HCT116 (cell line): ENCODE results near the gene CREB3L1. TPM values are rescaled to one million over a fixed set of nuclear protein-coding genes. Genes with fewer than 3 reads are reported as not detected.

ENCODE experiments used
- ATAC-seq: fragments of 200-7000 bp; cut with Tn5 transposase; 2 replicates; pipeline ENCODE4 v1.9.1; 2020; ENCODE audit warnings: mild to moderate bottlenecking, moderate library complexity
- BruUV-seq: library from RNA; stranded (reverse); fragments of 400-500 nt; replicated peaks from 2 replicates; lab custom pipeline; 2021; lab: Mats Ljungman, UMichigan
- CTCF ChIA-PET: fragments of 300-600 bp; sonication (Branson Sonifier 250); formaldehyde crosslinking; loops from one replicate; lab custom pipeline; 2021; ENCODE audit warnings: antibody characterized with exemption; lab: Charles Lee
- POLR2A ChIA-PET: fragments of 300-600, 350-600 bp; sonication (Branson Sonifier 250); formaldehyde crosslinking; loops from one replicate; lab custom pipeline; 2021; ENCODE audit warnings: antibody characterized with exemption; lab: Charles Lee
- RAD21 ChIA-PET, 2 experiments: fragments of 300-600 bp; sonication (Branson Sonifier 250); formaldehyde crosslinking; loops; one replicate each; lab custom pipeline; 2023; ENCODE audit warnings: low total read pairs in 2 of 2; ENCODE audit not compliant: uncharacterized antibody in 2 of 2, unreplicated experiment in 2 of 2, low non-redundant PET in 1 of 2; lab: Charles Lee
- DNase-seq: peaks from one replicate; pipeline ENCODE4 v3.0.0-alpha.2; 2010; ENCODE audit warnings: low read depth, low spot score
- H2AFZ ChIP-seq: fragments of 200-600 bp; shearing (Covaris generic), sonication (generic); 2 replicates; pipeline ENCODE4 v1.6.1; 2017; ENCODE audit warnings: low read depth, mixed run types, mixed read lengths, antibody characterized with exemption, low read length; ENCODE audit not compliant: poor library complexity, severe bottlenecking
- H3K27ac ChIP-seq: 2 replicates; pipeline ENCODE4 v1.5.1; 2012; ENCODE audit warnings: low read depth, low read length
- H3K27me3 ChIP-seq: fragments of 200-600 bp; sonication (generic); 2 replicates; pipeline ENCODE4 v1.6.1; 2016; ENCODE audit warnings: mixed run types, low read length, mixed read lengths; ENCODE audit not compliant: insufficient read depth
- H3K36me3 ChIP-seq, 2 experiments: fragments of 200-500 bp in 1 of 2; fragments of 200-600 bp in 1 of 2; sonication (Bioruptor generic) in 1 of 2; sonication (generic) in 1 of 2; 2 replicates each; pipeline versions ENCODE4 v1.5.1 to v1.6.1; 2014 to 2016; ENCODE audit warnings: low read length in 2 of 2, inconsistent platforms in 1 of 2, mixed read lengths in 1 of 2, mixed run types in 1 of 2; ENCODE audit not compliant: insufficient read depth in 2 of 2, control insufficient read depth in 1 of 2
- H3K4me1 ChIP-seq, 2 experiments: fragments of 200-600 bp in 1 of 2; sonication (generic) in 1 of 2; 2 replicates each; pipeline versions ENCODE4 v1.5.1 to v1.6.1; 2012 to 2017; ENCODE audit warnings: low read length in 2 of 2, inconsistent platforms in 1 of 2, mild to moderate bottlenecking in 1 of 2, mixed read lengths in 1 of 2, mixed run types in 1 of 2, moderate library complexity in 1 of 2; ENCODE audit not compliant: insufficient read depth in 2 of 2, control insufficient read depth in 1 of 2
- H3K4me2 ChIP-seq: fragments of 200-600 bp; sonication (generic); 2 replicates; pipeline ENCODE4 v1.6.1; 2017; ENCODE audit warnings: mixed run types, low read length, mixed read lengths
- H3K4me3 ChIP-seq, 2 experiments: fragments of 200-600 bp in 1 of 2; sonication (generic) in 1 of 2; replicated peaks in 1 of 2; 2 replicates each; pipeline ENCODE4 v1.5.1; 2011 to 2016; ENCODE audit warnings: low read length in 2 of 2, control low read depth in 1 of 2, low read depth in 1 of 2, mild to moderate bottlenecking in 1 of 2, mixed read lengths in 1 of 2, mixed run types in 1 of 2
- H3K79me2 ChIP-seq: fragments of 200-600 bp; sonication (generic); 2 replicates; pipeline ENCODE4 v1.6.1; 2017; ENCODE audit warnings: mild to moderate bottlenecking, mixed run types, low read length, moderate library complexity, mixed read lengths; ENCODE audit not compliant: insufficient read depth
- H3K9ac ChIP-seq: fragments of 200-600 bp; sonication (generic); 2 replicates; pipeline ENCODE4 v1.6.1; 2016; ENCODE audit warnings: low read length, mixed read lengths
- H3K9me2 ChIP-seq: fragments of 200-600 bp; sonication (generic), shearing (Covaris generic); 2 replicates; pipeline ENCODE4 v1.6.1; 2017; ENCODE audit warnings: mixed run types, mild to moderate bottlenecking, moderate library complexity; ENCODE audit not compliant: insufficient read depth
- H3K9me3 ChIP-seq, 2 experiments: fragments of 200-500 bp in 1 of 2; fragments of 200-600 bp in 1 of 2; sonication (Bioruptor generic) in 1 of 2; sonication (generic) in 1 of 2; 2 replicates each; pipeline ENCODE4 v1.6.1; 2014 to 2017; ENCODE audit warnings: low read length in 2 of 2, mixed read lengths in 2 of 2, inconsistent platforms in 1 of 2, low read depth in 1 of 2, mild to moderate bottlenecking in 1 of 2, mixed run types in 1 of 2, moderate library complexity in 1 of 2; ENCODE audit not compliant: control insufficient read depth in 1 of 2, insufficient read depth in 1 of 2
- H4K20me1 ChIP-seq: fragments of 200-600 bp; sonication (generic), shearing (Covaris generic); 2 replicates; pipeline ENCODE4 v1.6.1; 2017; ENCODE audit warnings: mixed run types, mild to moderate bottlenecking, moderate library complexity; ENCODE audit not compliant: insufficient read depth
- CBX3 ChIP-seq: IDR thresholded peaks from 2 replicates; pipeline ENCODE4 v1.6.1; 2012; ENCODE audit warnings: low read depth
- JUND ChIP-seq: IDR thresholded peaks from 2 replicates; pipeline ENCODE4 v1.6.1; 2012
- MAX ChIP-seq: IDR thresholded peaks from 2 replicates; pipeline ENCODE4 v1.6.1; 2012
- POLR2A ChIP-seq: IDR thresholded peaks from 2 replicates; pipeline ENCODE4 v1.7.0; 2011; ENCODE audit warnings: borderline replicate concordance; ENCODE audit not compliant: insufficient read depth, insufficient read length; ENCODE audit errors: extremely low read depth
- SIN3A ChIP-seq: IDR thresholded peaks from 2 replicates; pipeline ENCODE4 v1.6.1; 2012; ENCODE audit warnings: low read depth
- YY1 ChIP-seq: IDR thresholded peaks from 2 replicates; pipeline ENCODE4 v1.6.1; 2011; ENCODE audit warnings: low read length, low read depth, moderate library complexity, mild to moderate bottlenecking; ENCODE audit not compliant: insufficient replicate concordance; ENCODE audit errors: extremely low read depth
- ZBTB33 ChIP-seq: IDR thresholded peaks from 2 replicates; pipeline ENCODE4 v1.6.1; 2011; ENCODE audit warnings: mild to moderate bottlenecking, low read length, moderate library complexity; ENCODE audit not compliant: insufficient replicate concordance; ENCODE audit errors: extremely low read depth
- ZNF274 ChIP-seq: fragments of 200-500 bp; sonication (Bioruptor generic); IDR thresholded peaks from 2 replicates; pipeline ENCODE4 v1.6.1; 2014; ENCODE audit warnings: mild to moderate bottlenecking, low read depth, low read length, inconsistent platforms
- intact Hi-C: fragments of 100-400 bp; cut with micrococcal nuclease; formaldehyde crosslinking; loops from 2 replicates; pipeline ENCODE4 v1.10.0; 2022
- total RNA-seq: library from RNA; stranded (reverse); gene quantifications from one replicate; pipeline ENCODE4 v1.2.1, GENCODE V29; 2021; ENCODE audit not compliant: unreplicated experiment
- TF ChIP-seq, protein P1 (sequence below): IDR thresholded peaks from 2 replicates; pipeline ENCODE4 v1.6.1; 2012; ENCODE audit warnings: low read depth
- TF ChIP-seq, protein P2 (sequence below): IDR thresholded peaks from 2 replicates; pipeline ENCODE4 v1.6.1; 2012

CREB3L1 gene
- total RNA-seq, 1 experiment from 2014 or later: 0.37 TPM

GRCh38 chr11:46253258-46254132, 24.0 kb upstream of the CREB3L1 start:
- Histone ChIP-seq H3K27me3 (no peaks in the 10 kb centered on the region), H3K9ac (no peak overlapping the region), H4K20me1 (no peaks in the 10 kb centered on the region), H3K27ac (no peak overlapping the region), H3K4me3 (no peak overlapping the region), H2AFZ (no peak overlapping the region), H3K36me3 (no peaks in the 10 kb centered on the region), H3K79me2 (no peaks in the 10 kb centered on the region), H3K9me3 (no peaks in the 10 kb centered on the region), H3K4me2 (no peak overlapping the region), H3K9me2 (no peaks in the 10 kb centered on the region), H3K4me1 (peaks cover 5 to 23% of the 10 kb centered on the region in 2 experiments)
- TF ChIP-seq CBX3 (no peak), YY1 (no peak), MAX (no peak), ZBTB33 (no peak), JUND (no peak), ZNF274 (no peak), SIN3A (no peak), POLR2A (no peak)
- TF ChIP-seq, protein P1, sequence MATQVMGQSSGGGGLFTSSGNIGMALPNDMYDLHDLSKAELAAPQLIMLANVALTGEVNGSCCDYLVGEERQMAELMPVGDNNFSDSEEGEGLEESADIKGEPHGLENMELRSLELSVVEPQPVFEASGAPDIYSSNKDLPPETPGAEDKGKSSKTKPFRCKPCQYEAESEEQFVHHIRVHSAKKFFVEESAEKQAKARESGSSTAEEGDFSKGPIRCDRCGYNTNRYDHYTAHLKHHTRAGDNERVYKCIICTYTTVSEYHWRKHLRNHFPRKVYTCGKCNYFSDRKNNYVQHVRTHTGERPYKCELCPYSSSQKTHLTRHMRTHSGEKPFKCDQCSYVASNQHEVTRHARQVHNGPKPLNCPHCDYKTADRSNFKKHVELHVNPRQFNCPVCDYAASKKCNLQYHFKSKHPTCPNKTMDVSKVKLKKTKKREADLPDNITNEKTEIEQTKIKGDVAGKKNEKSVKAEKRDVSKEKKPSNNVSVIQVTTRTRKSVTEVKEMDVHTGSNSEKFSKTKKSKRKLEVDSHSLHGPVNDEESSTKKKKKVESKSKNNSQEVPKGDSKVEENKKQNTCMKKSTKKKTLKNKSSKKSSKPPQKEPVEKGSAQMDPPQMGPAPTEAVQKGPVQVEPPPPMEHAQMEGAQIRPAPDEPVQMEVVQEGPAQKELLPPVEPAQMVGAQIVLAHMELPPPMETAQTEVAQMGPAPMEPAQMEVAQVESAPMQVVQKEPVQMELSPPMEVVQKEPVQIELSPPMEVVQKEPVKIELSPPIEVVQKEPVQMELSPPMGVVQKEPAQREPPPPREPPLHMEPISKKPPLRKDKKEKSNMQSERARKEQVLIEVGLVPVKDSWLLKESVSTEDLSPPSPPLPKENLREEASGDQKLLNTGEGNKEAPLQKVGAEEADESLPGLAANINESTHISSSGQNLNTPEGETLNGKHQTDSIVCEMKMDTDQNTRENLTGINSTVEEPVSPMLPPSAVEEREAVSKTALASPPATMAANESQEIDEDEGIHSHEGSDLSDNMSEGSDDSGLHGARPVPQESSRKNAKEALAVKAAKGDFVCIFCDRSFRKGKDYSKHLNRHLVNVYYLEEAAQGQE: no peak
- TF ChIP-seq, protein P2, sequence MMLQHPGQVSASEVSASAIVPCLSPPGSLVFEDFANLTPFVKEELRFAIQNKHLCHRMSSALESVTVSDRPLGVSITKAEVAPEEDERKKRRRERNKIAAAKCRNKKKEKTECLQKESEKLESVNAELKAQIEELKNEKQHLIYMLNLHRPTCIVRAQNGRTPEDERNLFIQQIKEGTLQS: no peak
- ATAC-seq (no peak), DNase-seq (no peak)
- CTCF ChIA-PET: no interaction called here
- no TSS peak for BruUV-seq
- RAD21 ChIA-PET: no interaction called here
- POLR2A ChIA-PET: interaction anchor here (1.5 kb wide), 1 partner anchor 10 kb away, joined by 3 read pairs; no protein-coding TSS in a partner anchor
- intact Hi-C loops: no loop called here
